SK-N-SH (cell line): ENCODE data around the gene RRAGC. TPM values are rescaled to one million over a fixed set of nuclear protein-coding genes. Genes with fewer than 3 reads are reported as not detected.

Source experiments
- CTCF ChIA-PET: fragments of 300-600, 350-600 bp; formaldehyde crosslinking; extraction: SDS; loops from one replicate; lab custom pipeline; 2021; lab: Yijun Ruan, JAX
- POLR2A ChIA-PET: fragments of 350-600 bp; sonication (Branson Sonifier 250); formaldehyde crosslinking; extraction: SDS; loops from one replicate; lab custom pipeline; 2020; ENCODE audit warnings: antibody characterized with exemption, inconsistent platforms; lab: Yijun Ruan, JAX
- DNase-seq: peaks from one replicate; pipeline ENCODE4 v3.0.0; 2012
- H2AFZ ChIP-seq: fragments of 200-600 bp; sonication (generic); 2 replicates; pipeline ENCODE4 v1.8.1; 2016; ENCODE audit warnings: antibody characterized with exemption, mild to moderate bottlenecking, low read depth
- H3F3A ChIP-seq: fragments of 200-600 bp; sonication (generic); replicated peaks from 2 replicates; pipeline ENCODE3; 2016; ENCODE audit warnings: antibody characterized with exemption, mild to moderate bottlenecking; ENCODE audit not compliant: insufficient read depth
- H3K27ac ChIP-seq, 2 experiments: fragments of 200-500 bp in 1 of 2; fragments of 200-600 bp in 1 of 2; sonication (Bioruptor generic) in 1 of 2; sonication (generic), shearing (Covaris generic) in 1 of 2; 2 replicates each; pipeline versions ENCODE4 v1.5.1 to v1.6.1; 2014 to 2016; ENCODE audit warnings: low read depth in 2 of 2, inconsistent platforms in 1 of 2, low read length in 1 of 2, mild to moderate bottlenecking in 1 of 2, mixed read lengths in 1 of 2
- H3K27me3 ChIP-seq: fragments of 200-600 bp; sonication (generic), shearing (Covaris generic); 2 replicates; pipeline ENCODE4 v1.6.1; 2016; ENCODE audit warnings: mixed run types; ENCODE audit not compliant: insufficient read depth
- H3K36me3 ChIP-seq, 2 experiments: fragments of 200-500 bp in 1 of 2; fragments of 200-600 bp in 1 of 2; sonication (Bioruptor generic) in 1 of 2; sonication (generic) in 1 of 2; replicated peaks in 1 of 2; 2 replicates each; pipeline versions ENCODE3 to v1.5.1; 2014 to 2016; ENCODE audit warnings: low read length in 1 of 2, mild to moderate bottlenecking in 1 of 2; ENCODE audit not compliant: insufficient read depth in 2 of 2, control insufficient read depth in 1 of 2
- H3K4me1 ChIP-seq, 2 experiments: fragments of 200-500 bp in 1 of 2; fragments of 200-600 bp in 1 of 2; sonication (Bioruptor generic) in 1 of 2; sonication (generic), shearing (Covaris generic) in 1 of 2; 2 replicates each; pipeline versions ENCODE4 v1.5.1 to v1.6.1; 2014 to 2016; ENCODE audit warnings: low read depth in 1 of 2, low read length in 1 of 2, mixed run types in 1 of 2; ENCODE audit not compliant: insufficient read depth in 2 of 2, control insufficient read depth in 1 of 2
- H3K4me2 ChIP-seq: fragments of 200-600 bp; sonication (generic), shearing (Covaris generic); 2 replicates; pipeline ENCODE4 v1.6.1; 2017; ENCODE audit warnings: mixed run types
- H3K4me3 ChIP-seq, 2 experiments: fragments of 200-500 bp in 1 of 2; fragments of 200-600 bp in 1 of 2; sonication (Bioruptor generic) in 1 of 2; sonication (generic), shearing (Covaris generic) in 1 of 2; 2 replicates each; pipeline versions ENCODE4 v1.5.1 to v1.8.1; 2014 to 2016; ENCODE audit warnings: low read depth in 2 of 2, inconsistent platforms in 1 of 2, low read length in 1 of 2, mild to moderate bottlenecking in 1 of 2, mixed read lengths in 1 of 2, moderate library complexity in 1 of 2
- H3K79me2 ChIP-seq: fragments of 200-600 bp; sonication (generic); 2 replicates; pipeline ENCODE4 v1.8.1; 2017; ENCODE audit warnings: mild to moderate bottlenecking; ENCODE audit not compliant: insufficient read depth
- H3K9ac ChIP-seq: fragments of 200-600 bp; sonication (generic); 2 replicates; pipeline ENCODE4 v1.6.1; 2017; ENCODE audit warnings: mixed run types
- H3K9me2 ChIP-seq: fragments of 200-600 bp; sonication (generic); 2 replicates; pipeline ENCODE4 v1.6.1; 2017; ENCODE audit warnings: mixed run types
- H3K9me3 ChIP-seq: fragments of 200-600 bp; sonication (generic); 2 replicates; pipeline ENCODE4 v1.6.1; 2017; ENCODE audit warnings: mixed run types, mild to moderate bottlenecking, moderate library complexity
- H4K20me1 ChIP-seq: fragments of 200-600 bp; sonication (generic); 2 replicates; pipeline ENCODE4 v1.6.1; 2017; ENCODE audit warnings: mild to moderate bottlenecking, mixed run types; ENCODE audit not compliant: insufficient read depth
- EP300 ChIP-seq, 2 experiments: IDR thresholded peaks; 2 replicates each; pipeline versions ENCODE4 v1.4.0 to v1.6.1; 2012; ENCODE audit warnings: borderline replicate concordance in 1 of 2, low read depth in 1 of 2, low read length in 1 of 2
- FOSL2 ChIP-seq: IDR thresholded peaks from 2 replicates; pipeline ENCODE4 v1.4.0; 2012; ENCODE audit warnings: low read depth, mild to moderate bottlenecking, moderate library complexity, borderline replicate concordance
- FOXJ3 ChIP-seq: sonication (generic); formaldehyde crosslinking; IDR thresholded peaks from 2 replicates; pipeline ENCODE4 v1.5.1; 2020; ENCODE audit warnings: mild to moderate bottlenecking, missing genetic modification reagents
- FOXM1 ChIP-seq: IDR thresholded peaks from 2 replicates; pipeline ENCODE4 v1.4.0; 2012; ENCODE audit warnings: low read depth, mild to moderate bottlenecking
- GATA2 ChIP-seq: sonication (generic); formaldehyde crosslinking; IDR thresholded peaks from 2 replicates; pipeline ENCODE4 v1.5.0; 2020; ENCODE audit warnings: mild to moderate bottlenecking, missing genetic modification reagents
- JUND ChIP-seq: IDR thresholded peaks from 2 replicates; pipeline ENCODE4 v1.4.0; 2012
- MEF2A ChIP-seq: IDR thresholded peaks from 2 replicates; pipeline ENCODE4 v1.4.0; 2012; ENCODE audit warnings: low read depth, borderline replicate concordance
- MXI1 ChIP-seq: IDR thresholded peaks from 2 replicates; pipeline ENCODE4 v1.6.1; 2012; ENCODE audit warnings: mild to moderate bottlenecking, low read depth, low read length, improper control_type of control experiment
- NRF1 ChIP-seq: IDR thresholded peaks from 2 replicates; pipeline ENCODE4 v1.6.1; 2012; ENCODE audit warnings: low read depth, mild to moderate bottlenecking, low read length
- PBX3 ChIP-seq: IDR thresholded peaks from 2 replicates; pipeline ENCODE4; 2012
- RAD21 ChIP-seq: IDR thresholded peaks from 2 replicates; pipeline ENCODE4 v1.6.1; 2012; ENCODE audit warnings: mild to moderate bottlenecking, low read length
- REST ChIP-seq: IDR thresholded peaks from 2 replicates; pipeline ENCODE4 v1.6.1; 2012; ENCODE audit warnings: mild to moderate bottlenecking, low read depth, low read length, moderate library complexity
- SIN3A ChIP-seq: IDR thresholded peaks from 2 replicates; pipeline ENCODE4 v1.6.1; 2012; ENCODE audit warnings: low read depth, mild to moderate bottlenecking, low read length, moderate library complexity, borderline replicate concordance
- TAF1 ChIP-seq: IDR thresholded peaks from 2 replicates; pipeline ENCODE4 v1.6.1; 2012; ENCODE audit warnings: low read depth, mild to moderate bottlenecking, low read length, moderate library complexity, borderline replicate concordance
- USF2 ChIP-seq: fragments of 150-350 bp; IDR thresholded peaks from 2 replicates; pipeline ENCODE4 v1.6.1; 2017; ENCODE audit warnings: antibody characterized with exemption, low read length, low read depth, borderline replicate concordance
- WGBS: methylation state at CpG from one replicate; pipeline ENCODE4 v1.1.6; 2017; ENCODE audit warnings: low lambda C conversion rate; 5-methylcytosine and 5-hydroxymethylcytosine counted together
- polyA plus RNA-seq, 3 experiments: library from polyadenylated mRNA; depleted of rRNA; stranded (reverse); fragments of >200 nt; gene quantifications; 2 replicates each; pipeline ENCODE4 v1.2.3, GENCODE V29; 2012

The RRAGC gene
- polyA plus RNA-seq, 1 of the 3 experiments (the other 2 are of a cell fraction) = 9.6 TPM

GRCh38 chr1:38789498-38790169 is 69.9 kb downstream of the RRAGC start:
- H2AFZ ChIP-seq = no peak overlapping the region
- peaks cover 3 to 7% of the 10 kb centered on the region in 2 experiments; a peak in 2 of 4 replicates for H3K4me1 ChIP-seq
- TF ChIP-seq MXI1 = no peak
- no peak for TF ChIP-seq PBX3
- no peak for TF ChIP-seq EP300 (IDR thresholded peaks at IDR 0.05; ENCODE audit: borderline replicate concordance in 1 of 2, low read depth in 1 of 2, low read length in 1 of 2)
- no peak for TF ChIP-seq USF2
- TF ChIP-seq MEF2A = no peak
- H3K4me2 ChIP-seq = no peak overlapping the region
- H3K9ac ChIP-seq = no peak overlapping the region
- ChIA-PET POLR2A (no interaction called here), CTCF (interaction anchor here (1.6 kb wide), 1 partner anchor 42 kb away, joined by 4 read pairs; no protein-coding TSS in a partner anchor)
- H3K9me2 ChIP-seq = no peaks in the 10 kb centered on the region
- H4K20me1 ChIP-seq = no peaks in the 10 kb centered on the region
- H3F3A ChIP-seq = no peaks in the 10 kb centered on the region
- H3K27ac ChIP-seq = no peak overlapping the region
- 3% methylated on average over 5 of the region's 5 CpGs for WGBS
- H3K36me3 ChIP-seq = no peaks in the 10 kb centered on the region
- H3K4me3 ChIP-seq = no peak overlapping the region
- H3K79me2 ChIP-seq = no peaks in the 10 kb centered on the region
- 0 out of 2 replicates have a peak, but pooled peaks cover 4% of the 10 kb centered on the region for H3K9me3 ChIP-seq
- peak; percentile 61 for DNase-seq
- H3K27me3 ChIP-seq = peaks cover 17% of the 10 kb centered on the region

GRCh38 chr1:38788341-38789336 is 70.9 kb downstream of the RRAGC start:
- Histone ChIP-seq H3K79me2 (no peaks in the 10 kb centered on the region), H3K4me2 (no peak overlapping the region), H3K9ac (no peak overlapping the region), H3K36me3 (no peaks in the 10 kb centered on the region), H3K27ac (no peak overlapping the region), H2AFZ (no peak overlapping the region), H3K4me3 (no peak overlapping the region), H4K20me1 (no peaks in the 10 kb centered on the region), H3K9me2 (no peaks in the 10 kb centered on the region), H3K9me3 (0 out of 2 replicates have a peak, but pooled peaks cover 4% of the 10 kb centered on the region), H3K27me3 (peaks cover 27% of the 10 kb centered on the region), H3F3A (no peaks in the 10 kb centered on the region), H3K4me1 (peaks cover 7% of the 10 kb centered on the region in 2 experiments; a peak in 2 of 4 replicates)
- 6% methylated on average over 15 of the region's 15 CpGs for WGBS
- no peak for DNase-seq
- CTCF ChIA-PET = interaction anchor here (0.8 to 1.6 kb wide), 2 partner anchors 43 to 659 kb away, joined by 3 to 4 read pairs; no protein-coding TSS in a partner anchor
- POLR2A ChIA-PET = no interaction called here
- no peak for TF ChIP-seq FOXM1
- no peak for TF ChIP-seq USF2
- TF ChIP-seq NRF1 = no peak
- TF ChIP-seq REST = no peak
- TF ChIP-seq FOSL2 = no peak
- TF ChIP-seq SIN3A = no peak
- no peak for TF ChIP-seq FOXJ3
- no peak for TF ChIP-seq TAF1
- TF ChIP-seq RAD21 = no peak
- no peak for TF ChIP-seq GATA2 (CRISPR knock-in tag)
- no peak for TF ChIP-seq JUND
- no peak for TF ChIP-seq EP300 (IDR thresholded peaks at IDR 0.05; ENCODE audit: borderline replicate concordance in 1 of 2, low read depth in 1 of 2, low read length in 1 of 2)
- TF ChIP-seq PBX3 = no peak
